IPS DF 4.7 (cell line): ENCODE data around the gene QSOX2.

ENCODE experiments used
- DNase-seq: peaks from one replicate; pipeline ENCODE4 v3.0.0-alpha.2; 2013; ENCODE audit warnings: low spot score; ENCODE audit errors: extremely low read depth

The QSOX2 gene

DNA sequence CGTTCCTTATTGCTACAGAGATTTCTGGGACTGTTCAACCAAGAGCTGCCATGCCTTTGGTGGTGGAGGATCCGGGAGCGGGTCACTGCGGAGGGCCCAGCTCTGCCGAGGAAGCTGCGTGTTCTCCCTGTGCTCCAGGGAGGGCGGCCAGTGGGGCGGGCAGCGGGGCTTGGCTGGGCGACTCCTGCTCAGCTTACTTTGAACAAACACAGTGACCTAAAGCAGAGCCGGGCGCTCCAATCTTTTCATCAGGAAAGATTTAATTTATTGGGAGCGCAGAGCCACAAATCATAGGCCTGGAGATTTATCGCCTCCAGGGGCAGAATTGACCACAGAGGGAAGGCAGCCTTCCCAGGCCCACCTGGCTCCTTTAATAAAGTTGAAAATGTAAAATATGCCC lies 68.4 kb downstream of the QSOX2 start:
- no peak for DNase-seq

DNA sequence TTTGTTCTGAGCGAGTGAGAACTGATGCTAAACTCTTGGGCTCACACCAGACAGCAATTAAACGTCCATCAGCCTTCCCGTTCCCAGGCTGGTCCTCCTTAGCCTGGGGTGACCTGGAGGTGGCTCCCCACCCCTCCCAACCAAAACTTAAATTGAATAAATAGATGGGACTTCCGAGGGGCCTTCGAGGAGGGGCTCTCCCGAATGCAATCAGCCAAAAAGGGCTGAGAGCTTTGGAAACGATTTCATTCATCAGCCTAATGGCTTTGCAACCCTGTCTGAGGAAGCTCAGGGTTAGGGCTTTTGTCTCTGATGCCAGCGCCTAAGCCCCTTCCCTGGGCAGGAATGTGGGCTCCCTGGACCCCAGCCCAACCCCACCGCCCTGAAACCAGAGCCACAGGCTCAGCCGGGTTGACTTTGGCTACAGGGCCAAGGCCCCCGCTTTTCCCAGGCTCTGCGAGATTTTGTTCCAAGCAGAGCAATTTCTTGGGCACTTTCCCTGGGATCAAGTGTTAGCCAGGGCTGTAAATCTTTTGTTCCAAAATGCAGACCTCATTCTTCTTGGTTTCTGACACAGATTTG lies 69.9 kb downstream of the QSOX2 start:
- no peak for DNase-seq

DNA sequence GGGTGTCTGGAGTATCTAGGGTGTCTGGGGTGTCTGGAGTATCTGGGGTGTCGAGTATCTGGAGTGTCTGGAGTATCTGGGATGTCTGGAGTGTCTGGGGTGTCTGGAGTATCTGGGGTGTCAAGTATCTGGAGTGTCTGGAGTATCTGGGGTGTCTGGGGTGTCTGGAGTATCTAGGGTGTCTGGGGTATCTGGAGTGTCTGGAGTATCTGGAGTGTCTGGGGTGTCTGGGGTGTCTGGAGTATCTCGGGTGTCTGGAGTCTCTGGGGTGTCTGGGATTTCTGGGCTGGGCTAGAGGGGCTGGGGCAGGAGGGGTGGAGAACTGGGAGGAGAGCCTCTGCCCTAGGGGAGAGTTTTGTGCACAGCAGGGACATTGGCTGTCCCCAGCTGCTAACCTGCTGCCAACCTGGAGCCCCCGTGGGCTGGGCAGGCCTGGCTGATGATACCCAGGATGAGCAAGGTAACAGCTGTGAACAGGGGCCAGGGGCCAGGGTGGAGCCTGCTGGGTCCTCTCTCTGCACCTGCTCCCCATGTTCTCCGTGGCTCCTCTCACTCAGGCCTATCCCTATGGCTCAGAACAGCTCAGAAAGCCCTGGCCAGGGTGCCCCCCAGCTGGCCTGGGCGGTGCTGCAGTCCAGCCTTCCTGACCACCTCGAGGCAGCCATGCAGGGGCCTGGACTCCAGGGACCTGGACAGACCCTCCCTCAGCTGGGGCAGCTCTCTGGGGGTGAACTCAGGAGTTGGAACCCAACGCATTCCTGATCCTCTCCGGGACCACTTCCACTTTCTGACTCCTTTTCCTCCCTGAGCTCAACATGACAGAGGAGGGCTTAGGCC lies 70.6 kb downstream of the QSOX2 start:
- DNase-seq: no peak

DNA sequence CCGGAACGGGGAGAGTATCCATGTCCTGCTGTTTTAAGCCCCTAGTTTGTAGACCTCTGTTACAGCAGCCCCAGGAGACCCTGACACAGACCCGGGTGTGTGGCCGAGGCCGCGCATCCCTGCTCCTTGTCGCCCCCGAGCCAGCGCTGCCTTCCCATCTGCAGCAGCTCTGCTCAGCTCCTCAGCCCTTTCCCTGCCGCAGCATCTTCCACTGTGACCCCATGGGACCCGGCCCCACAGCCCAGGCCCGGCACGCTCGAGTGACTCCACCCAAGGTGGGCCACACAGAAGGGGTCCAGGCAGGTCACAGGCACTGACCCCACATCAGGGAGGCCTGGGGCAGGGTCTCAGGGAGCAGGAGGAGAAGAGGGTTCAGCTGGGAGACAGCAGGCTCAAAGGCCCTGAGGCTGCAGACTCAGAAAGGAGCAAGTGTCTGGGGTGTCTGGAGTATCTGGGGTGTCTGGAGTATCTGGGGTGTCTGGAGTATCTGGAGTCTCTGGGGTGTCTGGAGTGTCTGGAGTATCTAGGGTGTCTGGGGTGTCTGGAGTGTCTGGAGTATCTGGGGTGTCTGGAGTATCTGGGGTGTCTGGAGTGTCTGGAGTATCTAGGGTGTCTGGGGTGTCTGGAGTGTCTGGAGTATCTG lies 71.8 kb downstream of the QSOX2 start:
- DNase-seq: no peak

DNA sequence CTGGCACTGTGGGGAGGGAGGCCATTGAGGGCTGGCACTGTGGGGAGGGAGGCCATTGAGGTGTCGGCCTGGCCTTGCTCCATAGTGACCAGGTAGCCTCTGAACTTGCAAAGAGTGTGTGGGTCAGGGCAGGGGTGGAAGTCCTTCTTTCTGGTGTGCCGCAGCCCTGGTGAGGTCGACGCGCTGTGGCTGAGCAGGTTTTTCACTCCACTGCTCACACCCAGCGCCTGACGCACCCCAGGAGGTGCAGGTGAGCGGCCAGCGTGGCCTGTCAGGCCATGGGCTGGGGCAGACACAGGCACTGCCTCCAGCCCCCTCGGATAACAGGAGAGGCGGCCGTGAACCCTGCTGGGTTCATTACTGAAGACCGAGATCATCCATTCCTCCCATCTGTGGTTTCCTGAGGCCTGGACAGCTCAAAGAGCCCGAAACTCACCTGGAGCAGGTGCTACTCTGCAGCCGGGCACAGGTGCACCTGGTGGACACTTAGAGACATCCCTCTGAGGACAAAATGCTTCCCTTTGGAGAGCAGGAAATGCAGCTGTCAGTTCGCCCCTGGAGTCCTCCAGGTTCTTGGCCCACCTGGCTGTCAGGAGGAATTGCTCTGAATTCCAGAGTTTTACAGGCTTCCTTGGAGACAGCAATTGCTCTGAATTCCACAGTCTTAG lies 73.1 kb downstream of the QSOX2 start:
- no peak for DNase-seq

DNA sequence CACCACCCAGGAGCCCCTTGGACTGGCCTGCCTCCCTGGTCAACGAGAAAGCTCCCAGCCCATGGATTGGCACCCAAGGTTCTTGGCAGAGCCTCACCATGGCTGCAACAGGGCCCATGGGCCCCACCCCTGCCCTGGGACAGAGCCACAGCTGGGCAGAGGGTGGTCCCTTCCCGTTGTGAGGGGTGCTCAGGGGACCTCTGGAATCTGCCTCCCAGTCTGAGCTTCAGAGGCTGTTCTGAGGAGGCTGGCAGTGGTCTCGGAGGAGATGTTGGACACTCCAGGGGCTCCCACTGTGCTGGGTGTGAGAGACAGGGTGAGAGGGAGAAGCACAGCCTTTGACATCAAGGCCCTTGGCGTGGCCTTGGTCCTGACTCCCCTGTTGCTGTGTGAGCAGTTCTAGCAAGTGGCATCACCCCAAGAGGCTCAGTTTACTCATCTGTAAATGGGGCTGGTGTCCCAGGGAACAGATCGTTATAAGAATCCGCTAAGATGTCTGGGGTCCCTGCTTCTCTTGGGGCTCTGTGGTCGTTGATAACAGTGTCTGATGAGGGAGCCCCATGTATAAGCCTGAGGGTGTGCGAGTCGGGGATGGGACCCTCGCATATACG lies 73.7 kb downstream of the QSOX2 start:
- DNase-seq: no peak

DNA sequence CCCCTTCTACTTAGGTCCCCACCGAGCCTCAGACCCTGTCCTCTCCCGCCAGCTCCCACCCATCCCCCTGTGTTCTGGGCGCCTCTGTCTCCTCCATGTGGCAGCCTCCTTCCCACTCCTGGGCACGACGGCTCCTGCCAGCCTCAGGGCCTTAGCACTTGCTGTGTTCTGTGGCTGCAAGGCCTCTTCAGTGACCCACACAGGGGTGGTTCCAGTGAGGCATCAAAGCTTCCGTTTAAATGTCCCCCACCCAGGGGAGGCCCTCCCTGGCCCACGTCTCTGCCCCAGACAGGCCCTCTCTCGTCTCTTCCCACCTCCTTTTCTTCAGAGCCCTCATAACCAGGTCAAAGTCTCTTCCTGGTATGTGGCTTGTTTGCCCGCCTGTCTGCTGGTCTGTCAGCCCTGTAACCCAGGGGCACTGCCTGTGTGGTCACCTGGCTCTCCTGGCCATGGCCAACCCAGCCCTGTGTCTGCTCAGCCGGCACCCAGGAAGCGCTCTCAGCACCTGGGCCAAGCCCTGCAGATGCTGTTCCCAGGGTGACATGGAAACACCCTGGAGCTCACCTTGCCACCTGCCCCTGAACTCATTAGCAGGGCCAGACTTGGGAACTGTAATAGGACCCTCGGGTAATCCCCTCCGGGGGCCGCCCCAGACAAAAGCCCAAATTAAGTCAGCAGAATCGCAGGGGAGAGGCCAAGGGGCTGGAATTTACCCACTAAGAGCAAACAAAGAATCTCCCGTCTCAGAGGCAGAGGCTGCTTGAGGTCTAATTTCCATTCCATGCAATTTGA lies 74.4 kb downstream of the QSOX2 start:
- DNase-seq: no peak

DNA sequence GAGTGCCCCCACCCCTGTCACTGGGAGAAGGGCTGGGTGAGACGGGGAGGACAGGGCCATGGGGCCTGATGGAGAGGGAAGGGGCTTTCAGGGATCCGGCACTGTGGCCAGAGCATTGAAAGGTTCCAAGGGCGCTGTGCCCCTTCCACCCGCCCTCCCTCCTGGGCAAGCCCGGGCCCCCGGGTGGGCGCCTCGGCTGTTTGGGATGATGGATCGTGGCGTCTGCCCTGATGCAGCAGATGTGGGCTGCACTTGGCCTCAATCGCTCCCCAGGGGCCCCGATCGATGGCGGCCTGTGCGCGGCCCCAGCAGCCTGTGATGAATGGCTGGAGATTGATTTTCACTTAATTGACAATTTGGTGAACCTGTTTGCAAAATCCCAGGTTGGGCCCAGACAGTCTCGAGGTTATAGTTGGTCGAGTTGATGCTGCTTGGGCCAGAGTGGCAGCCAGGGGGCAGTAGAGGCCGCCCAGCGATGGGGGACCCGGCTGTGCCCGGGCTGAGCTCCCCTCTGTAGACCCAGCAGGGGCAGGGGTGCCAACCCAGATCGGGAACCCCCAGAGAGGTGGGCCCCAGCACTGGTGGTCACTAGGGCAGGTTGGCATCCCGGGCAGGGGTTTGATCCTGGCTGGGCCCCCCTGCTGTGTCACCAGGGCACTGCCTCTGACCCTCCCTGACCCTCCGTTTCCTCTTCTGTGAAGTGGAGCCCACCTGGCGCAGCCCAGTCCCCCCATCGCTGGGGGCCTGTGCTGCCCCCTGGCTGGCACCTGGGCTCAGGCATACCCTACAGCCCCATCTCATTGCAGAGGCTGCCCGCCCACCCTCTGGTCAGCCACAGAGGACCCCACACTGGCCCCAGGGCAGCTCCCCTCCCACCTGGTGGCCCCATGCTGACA lies 75.4 kb downstream of the QSOX2 start:
- DNase-seq: no peak

DNA sequence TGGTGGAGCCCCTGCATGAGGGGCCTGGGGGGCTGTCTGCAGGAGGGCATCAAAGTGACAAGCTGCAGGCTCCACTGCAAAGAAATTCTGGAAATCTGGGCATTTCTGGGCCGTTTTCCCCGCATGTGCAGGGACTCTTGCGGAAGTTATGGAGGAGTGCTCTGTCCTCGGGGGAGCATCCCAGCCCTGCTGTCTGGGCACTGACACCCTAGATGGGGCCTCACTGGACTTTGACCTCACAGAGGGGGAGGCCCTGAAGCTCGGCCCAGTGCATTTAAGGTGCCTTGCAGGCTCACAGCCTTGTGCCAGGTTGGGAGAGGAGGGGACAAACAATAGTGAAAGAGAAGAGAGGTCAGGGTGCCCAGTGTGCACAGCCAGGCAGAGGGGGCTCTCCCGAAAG lies 76.1 kb downstream of the QSOX2 start:
- no peak for DNase-seq

DNA sequence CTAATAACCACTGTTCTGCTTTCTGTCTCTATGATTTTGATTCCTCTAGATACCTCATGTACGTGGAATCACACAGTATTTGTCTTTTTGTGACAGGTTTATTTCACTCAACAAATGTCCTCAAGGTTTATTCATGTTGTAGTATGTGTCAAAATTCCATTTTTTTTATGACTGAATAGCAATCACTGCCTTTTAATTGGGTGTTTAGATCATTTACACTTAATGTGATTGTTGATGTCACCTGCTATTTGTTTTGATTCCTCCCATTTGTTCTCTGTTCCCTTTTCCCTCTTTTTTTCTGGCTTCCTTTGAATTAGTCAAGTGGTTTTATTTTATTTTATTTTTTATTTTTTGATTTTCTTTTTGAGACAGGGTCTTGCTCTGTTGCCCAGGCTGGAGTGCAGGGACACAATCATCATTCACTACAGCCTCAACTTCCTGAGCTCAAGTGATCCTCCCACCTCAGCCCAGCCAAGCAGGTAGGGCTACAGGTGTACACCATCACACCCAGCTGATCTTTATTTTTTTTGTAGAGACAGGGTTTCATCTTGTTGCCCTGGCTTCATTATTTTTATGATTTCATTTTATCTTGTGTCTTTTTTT lies 82.3 kb downstream of the QSOX2 start:
- DNase-seq: no peak

DNA sequence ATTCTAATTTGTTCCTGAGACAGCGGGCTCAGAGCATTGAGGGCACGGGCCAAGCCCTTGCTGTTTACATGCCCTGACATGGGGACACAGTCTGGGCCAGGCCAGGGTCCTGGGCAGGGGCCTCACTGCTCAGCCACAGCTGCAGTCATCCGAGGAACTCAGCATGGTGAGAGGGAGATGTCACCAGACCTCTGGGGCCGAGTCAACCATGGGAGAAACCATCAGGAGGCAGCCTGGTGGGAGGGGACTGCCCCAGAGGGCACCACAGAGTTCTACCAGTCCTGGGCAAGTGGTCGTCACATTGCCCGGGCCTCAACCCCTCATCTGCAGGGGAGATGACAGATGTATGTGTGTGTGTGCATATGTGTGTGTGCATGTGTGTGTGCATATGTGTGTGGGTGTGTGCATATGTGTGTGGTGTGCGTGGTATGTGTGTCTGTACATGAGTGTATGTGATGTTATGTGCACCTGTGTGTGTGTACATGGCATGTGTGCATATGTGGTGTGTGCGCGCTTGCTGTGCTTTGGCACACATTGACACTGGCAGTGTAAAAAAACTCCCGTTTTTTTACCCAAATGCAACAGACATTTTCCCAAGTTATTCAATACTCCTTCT lies 84.5 kb downstream of the QSOX2 start:
- no peak for DNase-seq

DNA sequence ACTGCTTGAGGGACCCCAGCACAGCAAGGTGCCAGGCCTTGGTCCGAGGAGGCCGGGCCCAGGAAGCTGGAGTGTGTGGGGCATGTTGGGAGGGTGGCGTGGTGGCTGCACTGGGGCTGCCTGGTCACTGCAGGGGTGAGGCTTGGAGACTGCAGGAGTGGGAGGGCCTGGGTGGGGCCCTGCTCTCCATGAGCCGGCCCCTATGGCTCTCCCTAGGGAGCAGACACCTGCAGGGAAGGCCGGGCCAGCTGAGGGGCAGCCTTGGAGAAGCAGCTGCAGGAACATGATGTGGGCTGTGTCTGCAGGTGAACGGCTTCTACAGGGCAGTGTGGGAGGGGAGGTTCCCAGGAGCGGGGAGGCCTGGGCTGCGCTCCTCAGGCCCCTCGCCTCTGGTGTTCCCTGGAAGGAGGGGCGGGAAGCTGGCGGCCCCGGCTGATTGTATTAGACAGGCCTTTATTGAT lies 85.2 kb downstream of the QSOX2 start:
- DNase-seq: no peak

DNA sequence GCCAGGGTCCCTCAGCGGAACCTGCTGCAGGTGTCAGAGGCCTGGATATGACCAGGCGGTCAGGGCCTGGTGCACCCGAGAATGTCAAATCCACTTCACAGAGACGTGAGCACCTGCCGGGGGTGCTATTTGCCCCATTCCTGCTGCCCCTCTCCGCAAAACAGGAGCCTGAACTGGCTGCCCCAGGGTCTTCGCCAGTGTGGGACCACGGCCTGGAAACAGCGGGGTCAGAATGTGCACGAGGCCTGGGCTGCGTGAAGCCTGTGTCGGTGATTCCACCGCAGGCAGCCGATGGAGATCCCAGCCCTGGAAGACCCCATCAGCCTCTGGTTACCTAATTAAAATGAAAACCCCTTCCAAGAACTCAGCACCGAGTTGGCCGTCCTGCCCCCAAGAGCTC lies 85.8 kb downstream of the QSOX2 start:
- DNase-seq: no peak

DNA sequence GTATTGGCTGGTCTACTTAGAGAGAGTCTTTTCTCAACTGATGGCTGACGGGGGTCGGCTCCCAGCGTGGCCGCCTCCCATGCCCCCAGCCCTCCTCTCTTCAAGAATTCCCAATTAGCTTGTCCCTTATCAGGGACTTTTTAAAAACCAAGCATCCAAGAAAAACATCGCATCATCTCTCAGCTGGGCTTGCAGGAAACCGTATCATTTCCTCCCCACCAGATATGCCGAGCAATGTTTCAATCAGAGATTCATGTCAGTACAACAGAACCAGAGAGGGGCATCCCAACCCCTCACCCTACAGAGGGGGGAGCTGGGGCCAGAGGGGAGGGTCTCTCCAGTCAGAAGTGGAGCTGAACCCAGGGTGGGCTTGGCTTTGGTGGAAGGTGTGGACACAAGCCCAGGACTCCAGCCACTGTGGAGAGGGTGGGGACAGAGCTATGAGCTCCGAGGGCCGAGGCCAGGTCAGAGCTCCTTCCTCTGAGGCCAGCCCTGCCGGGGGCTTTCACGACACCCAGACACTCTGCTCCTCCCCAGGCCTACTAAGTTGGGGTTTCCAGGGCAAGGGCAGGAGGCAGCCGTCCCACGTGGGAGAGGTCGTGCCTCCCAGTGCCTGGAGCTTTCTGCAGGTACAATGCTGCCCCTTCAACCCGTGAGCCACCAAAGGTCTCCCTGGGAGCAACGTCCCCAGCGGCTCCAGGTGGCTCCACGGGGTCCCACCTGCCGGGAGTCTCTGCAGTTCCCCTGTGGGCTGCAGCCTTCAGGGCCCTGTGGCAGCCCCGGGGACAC lies 87.9 kb downstream of the QSOX2 start:
- DNase-seq: no peak
